Liver (tissue), 9 donors: ENCODE results near the gene TMTC2. TPM values are rescaled to one million over a fixed set of nuclear protein-coding genes. Genes with fewer than 3 reads are reported as not detected.

Source experiments
- DNase-seq: peaks from one replicate; pipeline ENCODE4 v3.0.0-alpha.2; 2017; ENCODE audit warnings: low spot score
- H3K27ac ChIP-seq, 2 donors: one replicate each; pipeline ENCODE4 v1.7.0; 2013; ENCODE audit warnings: inconsistent platforms in 2 of 2, low read length in 2 of 2, control low read depth in 1 of 2, low read depth in 1 of 2, mild to moderate bottlenecking in 1 of 2
- H3K27me3 ChIP-seq, 4 donors: one replicate each; pipeline versions ENCODE4 v1.6.1 to v1.7.0; 2013; ENCODE audit warnings: low read length in 3 of 4, inconsistent platforms in 1 of 4, mild to moderate bottlenecking in 1 of 4, moderate library complexity in 1 of 4; ENCODE audit not compliant: control insufficient read depth in 4 of 4, insufficient read depth in 4 of 4
- H3K36me3 ChIP-seq, 4 donors: one replicate each; pipeline versions ENCODE4 v1.6.1 to v1.7.0; 2013; ENCODE audit warnings: low read length in 3 of 4, mild to moderate bottlenecking in 3 of 4, low read depth in 1 of 4, moderate library complexity in 1 of 4; ENCODE audit not compliant: control insufficient read depth in 4 of 4, insufficient read depth in 3 of 4
- H3K4me1 ChIP-seq, 4 donors: one replicate each; pipeline versions ENCODE4 v1.6.1 to v1.7.0; 2013; ENCODE audit warnings: low read length in 3 of 4, mild to moderate bottlenecking in 3 of 4, moderate library complexity in 1 of 4; ENCODE audit not compliant: control insufficient read depth in 4 of 4, insufficient read depth in 4 of 4
- H3K4me3 ChIP-seq, 3 donors: one replicate each; pipeline versions ENCODE4 v1.6.1 to v1.7.0; 2013; ENCODE audit warnings: low read length in 3 of 3, control low read depth in 1 of 3, low read depth in 1 of 3, mild to moderate bottlenecking in 1 of 3
- H3K9ac ChIP-seq, 2 donors: one replicate each; pipeline ENCODE4 v1.7.0; 2013; ENCODE audit warnings: low read length in 2 of 2, mild to moderate bottlenecking in 2 of 2, moderate library complexity in 2 of 2, control low read depth in 1 of 2, low read depth in 1 of 2
- H3K9me3 ChIP-seq, 4 donors: one replicate each; pipeline versions ENCODE4 v1.6.1 to v1.7.0; 2013; ENCODE audit warnings: low read length in 3 of 4; ENCODE audit not compliant: control insufficient read depth in 4 of 4
- ATF3 ChIP-seq: IDR thresholded peaks from 2 replicates; pipeline ENCODE4 v1.6.1; 2016; ENCODE audit warnings: antibody characterized with exemption
- CTCF ChIP-seq: fragments of 150-350 bp; IDR thresholded peaks from 2 replicates; pipeline ENCODE4 v1.5.1; 2017; ENCODE audit warnings: improper control_type of control experiment, low read depth, low read length; ENCODE audit not compliant: missing input control
- EGR1 ChIP-seq, 2 donors: IDR thresholded peaks; 2 replicates each; pipeline ENCODE4 v1.6.1; 2016 to 2018; ENCODE audit warnings: antibody characterized with exemption in 2 of 2, low read depth in 2 of 2
- FOXA2 ChIP-seq: IDR thresholded peaks from 2 replicates; pipeline ENCODE4 v1.6.1; 2016; ENCODE audit warnings: antibody characterized with exemption
- GABPA ChIP-seq, 2 donors: IDR thresholded peaks in 1 of 2; conservative IDR thresholded peaks in 1 of 2; 2 replicates each; pipeline ENCODE4 v1.6.1; 2016; ENCODE audit warnings: antibody characterized with exemption in 2 of 2, mild to moderate bottlenecking in 1 of 2, moderate library complexity in 1 of 2
- HNF4G ChIP-seq: IDR thresholded peaks from 2 replicates; pipeline ENCODE4 v1.6.1; 2016; ENCODE audit warnings: antibody characterized with exemption
- MAX ChIP-seq: IDR thresholded peaks from 2 replicates; pipeline ENCODE4 v1.6.1; 2016; ENCODE audit warnings: antibody characterized with exemption
- NR2F2 ChIP-seq: IDR thresholded peaks from 2 replicates; pipeline ENCODE4 v1.6.1; 2016; ENCODE audit warnings: antibody characterized with exemption
- RAD21 ChIP-seq, 2 donors: IDR thresholded peaks; 2 replicates each; pipeline ENCODE4 v1.6.1; 2016; ENCODE audit warnings: antibody characterized with exemption in 2 of 2, mild to moderate bottlenecking in 2 of 2
- SP1 ChIP-seq: IDR thresholded peaks from 2 replicates; pipeline ENCODE4 v1.6.1; 2018; ENCODE audit warnings: antibody characterized with exemption, mild to moderate bottlenecking
- YY1 ChIP-seq: IDR thresholded peaks from 2 replicates; pipeline ENCODE4 v1.6.1; 2016; ENCODE audit warnings: antibody characterized with exemption, mild to moderate bottlenecking
- ZBTB33 ChIP-seq: IDR thresholded peaks from 2 replicates; pipeline ENCODE4 v1.6.1; 2016; ENCODE audit warnings: antibody characterized with exemption
- WGBS: extraction: QIAGEN DNeasy Blood & Tissue Kit; methylation state at CpG from one replicate; pipeline ENCODE4 v1.1.7; 2013; 5-methylcytosine and 5-hydroxymethylcytosine counted together
- polyA plus RNA-seq, 2 donors: library from polyadenylated mRNA; stranded (reverse) in 1 of 2; unstranded in 1 of 2; fragments of 200-250 nt in 1 of 2; fragments of >200 nt in 1 of 2; fragmentation: Nextera tagmentation in 1 of 2; extraction: Ambion mirVana in 1 of 2; gene quantifications; one replicate each; pipeline versions ENCODE4 v1.2.1 to v1.2.3, GENCODE V29; 2013 to 2015
- total RNA-seq, 2 donors: library from RNA; depleted of rRNA; stranded (reverse); fragments of >200 nt; gene quantifications; one replicate each; pipeline ENCODE4 v1.2.3, GENCODE V29; 2014
- donor health status: healthy.
- donor health status: healthy.
- donor health status: healthy.
- donor health status: healthy.
- donor health status: healthy.

TMTC2 gene
- total and polyA plus RNA-seq, 4 donors: 0.36 to 3.0 (median 0.61) TPM

- TF ChIP-seq YY1 (no peak), ATF3 (no peak), NR2F2 (no peak), SP1 (no peak)
These were observed 485.7 kb downstream of the TMTC2 start (continued) for GRCh38 chr12:83172441-83172840.

- H3K27ac ChIP-seq: no peak overlapping the region
- H3K9me3 ChIP-seq: no peaks in the 10 kb centered on the region
- no peaks in the 10 kb centered on the region for H3K27me3 ChIP-seq
- H3K4me3 ChIP-seq: no peak overlapping the region
- no peak for TF ChIP-seq ZBTB33
- TF ChIP-seq RAD21 (IDR thresholded peaks at IDR 0.05): no peak
- no peak for TF ChIP-seq GABPA (IDR thresholded peaks at IDR 0.05 in 1 of 2, conservative IDR thresholded peaks at IDR 0.05 in 1 of 2)
- no peak for TF ChIP-seq ATF3
- no peak for TF ChIP-seq CTCF
- no peak for TF ChIP-seq HNF4G
- TF ChIP-seq MAX: no peak
- no peaks in the 10 kb centered on the region for H3K4me1 ChIP-seq
- DNase-seq: no peak
- H3K36me3 ChIP-seq: no peaks in the 10 kb centered on the region
- WGBS: 80% methylated on average over 7 of the region's 7 CpGs
- no peak overlapping the region for H3K9ac ChIP-seq
These were observed 486.4 kb downstream of the TMTC2 start for GRCh38 chr12:83172866-83173649.

GRCh38 chr12:83179999-83180398 is 493.3 kb downstream of the TMTC2 start:
- TF ChIP-seq EGR1 (IDR thresholded peaks at IDR 0.05; ENCODE audit: low read depth in 2 of 2) (no peak), ATF3 (no peak), HNF4G (no peak), RAD21 (IDR thresholded peaks at IDR 0.05) (no peak), ZBTB33 (no peak), MAX (no peak), FOXA2 (no peak), GABPA (IDR thresholded peaks at IDR 0.05 in 1 of 2, conservative IDR thresholded peaks at IDR 0.05 in 1 of 2) (no peak), NR2F2 (no peak), YY1 (no peak), CTCF (no peak), SP1 (no peak)
- Histone ChIP-seq H3K4me3 (no peak overlapping the region), H3K36me3 (no peaks in the 10 kb centered on the region), H3K27ac (no peak overlapping the region), H3K9ac (no peak overlapping the region), H3K4me1 (no peaks in the 10 kb centered on the region), H3K9me3 (no peaks in the 10 kb centered on the region), H3K27me3 (no peaks in the 10 kb centered on the region)
- no peak for DNase-seq
